ENCODE measurements around the gene BET1L. TPM values are rescaled to one million over a fixed set of nuclear protein-coding genes. Genes with fewer than 3 reads are reported as not detected.

BET1L gene
- 17.2 and 21.1 TPM in 2 replicates for total RNA-seq
- polyA plus RNA-seq: 63.5 and 70.2 TPM in 2 replicates
- polyA plus RNA-seq (2012): 42.0 and 47.1 TPM in 2 replicates
- 160 and 172 TPM in 2 replicates for polyA minus RNA-seq (ENCODE audit: low replicate concordance)

GRCh38 chr11:207208-207862 lies at the start of gene BET1L, which contains the start of gene RIC8A:
Gene BET1L, minus strand, starts transcription at chr11:207399. Its CDS starts 78 bp downstream, at chr11:207321.
Gene RIC8A, plus strand, starts transcription at chr11:207708. Its CDS starts 1,147 bp downstream, at chr11:208855.
- TF ChIP-seq CTCF (conservative IDR thresholded peaks at IDR 0.05 in 1 of 2, IDR thresholded peaks at IDR 0.05 in 1 of 2; ENCODE audit: low read depth in 1 of 2, low read length in 2 of 2): no peak
- TF ChIP-seq EZH2 (IDR thresholded peaks at IDR 0.05; ENCODE audit: low read length, missing control alignments): no peak
- H3K27me3 ChIP-seq (ENCODE audit: control insufficient read depth, insufficient read depth, low read length): no peaks in the 10 kb centered on the region
- peak within 1 kb of the TSS; percentile 96 for H3K27ac ChIP-seq (ENCODE audit: insufficient read depth, low read length)
- H3K79me2 ChIP-seq (ENCODE audit: control insufficient read depth, insufficient read depth, low read length): peaks cover 76% of the 10 kb centered on the region
- peak within 1 kb of the TSS; percentile 97 for H3K9ac ChIP-seq (ENCODE audit: insufficient read depth, low read length)
- peak within 1 kb of the TSS; percentile 100 for H3K4me2 ChIP-seq (ENCODE audit: extremely low read depth, insufficient read depth, low read length)
- no peaks in the 10 kb centered on the region for H3K9me3 ChIP-seq (ENCODE audit: control insufficient read depth, insufficient read depth, low read depth, low read length)
- peak within 1 kb of the TSS; percentile 71 to 96 (median 80) for H3K4me3 ChIP-seq (replicated peaks in 1 of 4; ENCODE audit: control extremely low read depth in 1 of 4, insufficient read depth in 1 of 4, low read depth in 3 of 4, low read length in 4 of 4)
- H4K20me1 ChIP-seq (ENCODE audit: control insufficient read depth, extremely low read depth, insufficient read depth, low read length): no peaks in the 10 kb centered on the region
- H3K4me1 ChIP-seq (ENCODE audit: control insufficient read depth, extremely low read depth, insufficient read depth, low read length): peaks cover 25% of the 10 kb centered on the region
- DNase-seq (ENCODE audit: low read depth in 2 of 2): peak; percentile 99
- no peak within 1 kb of the TSS for H2AFZ ChIP-seq (ENCODE audit: low read length)
- peaks cover 41% of the 10 kb centered on the region for H3K36me3 ChIP-seq (ENCODE audit: control insufficient read depth, insufficient read depth, low read length)

- Histone ChIP-seq H2AFZ (ENCODE audit: low read length) (no peak overlapping the region), H3K27ac (ENCODE audit: insufficient read depth, low read length) (no peak overlapping the region), H3K4me1 (ENCODE audit: control insufficient read depth, extremely low read depth, insufficient read depth, low read length) (no peaks in the 10 kb centered on the region), H3K79me2 (ENCODE audit: control insufficient read depth, insufficient read depth, low read length) (no peaks in the 10 kb centered on the region), H3K4me3 (replicated peaks in 1 of 4; ENCODE audit: control extremely low read depth in 1 of 4, insufficient read depth in 1 of 4, low read depth in 3 of 4, low read length in 4 of 4) (no peak overlapping the region), H3K27me3 (ENCODE audit: control insufficient read depth, insufficient read depth, low read length) (no peaks in the 10 kb centered on the region), H3K9ac (ENCODE audit: insufficient read depth, low read length) (no peak overlapping the region), H4K20me1 (ENCODE audit: control insufficient read depth, extremely low read depth, insufficient read depth, low read length) (no peaks in the 10 kb centered on the region), H3K36me3 (ENCODE audit: control insufficient read depth, insufficient read depth, low read length) (peaks cover 11% of the 10 kb centered on the region), H3K4me2 (ENCODE audit: extremely low read depth, insufficient read depth, low read length) (no peak overlapping the region), H3K9me3 (ENCODE audit: control insufficient read depth, insufficient read depth, low read depth, low read length) (no peaks in the 10 kb centered on the region)
- no peak for DNase-seq (ENCODE audit: low read depth in 2 of 2)
- TF ChIP-seq CTCF (conservative IDR thresholded peaks at IDR 0.05 in 1 of 2, IDR thresholded peaks at IDR 0.05 in 1 of 2; ENCODE audit: low read depth in 1 of 2, low read length in 2 of 2) (no peak), EZH2 (IDR thresholded peaks at IDR 0.05; ENCODE audit: low read length, missing control alignments) (no peak)
Observed at GRCh38 chr11:255816-256215, 48.6 kb upstream of the BET1L start.

GRCh38 chr11:255176-255575 lies 48.0 kb upstream of the BET1L start:
- no peak overlapping the region for H3K9ac ChIP-seq (ENCODE audit: insufficient read depth, low read length)
- DNase-seq (ENCODE audit: low read depth in 2 of 2): peak in 1 of 2 donors; percentile 66
- H3K9me3 ChIP-seq (ENCODE audit: control insufficient read depth, insufficient read depth, low read depth, low read length): no peaks in the 10 kb centered on the region
- TF ChIP-seq EZH2 (IDR thresholded peaks at IDR 0.05; ENCODE audit: low read length, missing control alignments) (no peak), CTCF (conservative IDR thresholded peaks at IDR 0.05 in 1 of 2, IDR thresholded peaks at IDR 0.05 in 1 of 2; ENCODE audit: low read depth in 1 of 2, low read length in 2 of 2) (no peak)
- no peak overlapping the region for H2AFZ ChIP-seq (ENCODE audit: low read length)
- no peaks in the 10 kb centered on the region for H3K4me1 ChIP-seq (ENCODE audit: control insufficient read depth, extremely low read depth, insufficient read depth, low read length)
- no peak overlapping the region for H3K4me2 ChIP-seq (ENCODE audit: extremely low read depth, insufficient read depth, low read length)
- no peaks in the 10 kb centered on the region for H3K79me2 ChIP-seq (ENCODE audit: control insufficient read depth, insufficient read depth, low read length)
- H3K27ac ChIP-seq (ENCODE audit: insufficient read depth, low read length): no peak overlapping the region
- H3K27me3 ChIP-seq (ENCODE audit: control insufficient read depth, insufficient read depth, low read length): no peaks in the 10 kb centered on the region
- H4K20me1 ChIP-seq (ENCODE audit: control insufficient read depth, extremely low read depth, insufficient read depth, low read length): no peaks in the 10 kb centered on the region
- H3K4me3 ChIP-seq (replicated peaks in 1 of 4; ENCODE audit: control extremely low read depth in 1 of 4, insufficient read depth in 1 of 4, low read depth in 3 of 4, low read length in 4 of 4): no peak overlapping the region
- H3K36me3 ChIP-seq (ENCODE audit: control insufficient read depth, insufficient read depth, low read length): peaks cover 11% of the 10 kb centered on the region

Measured in fibroblast of lung (primary cell).